GM19324 (cell line): ENCODE measurements around the gene NTHL1.

ENCODE experiments used
- ATAC-seq: cut with Tn5 transposase; IDR thresholded peaks from one replicate; pipeline ENCODE4 v1.9.1; 2021; ENCODE audit warnings: mild to moderate bottlenecking, moderate library complexity; ENCODE audit not compliant: unreplicated experiment, low FRiP score

Gene NTHL1

DNA sequence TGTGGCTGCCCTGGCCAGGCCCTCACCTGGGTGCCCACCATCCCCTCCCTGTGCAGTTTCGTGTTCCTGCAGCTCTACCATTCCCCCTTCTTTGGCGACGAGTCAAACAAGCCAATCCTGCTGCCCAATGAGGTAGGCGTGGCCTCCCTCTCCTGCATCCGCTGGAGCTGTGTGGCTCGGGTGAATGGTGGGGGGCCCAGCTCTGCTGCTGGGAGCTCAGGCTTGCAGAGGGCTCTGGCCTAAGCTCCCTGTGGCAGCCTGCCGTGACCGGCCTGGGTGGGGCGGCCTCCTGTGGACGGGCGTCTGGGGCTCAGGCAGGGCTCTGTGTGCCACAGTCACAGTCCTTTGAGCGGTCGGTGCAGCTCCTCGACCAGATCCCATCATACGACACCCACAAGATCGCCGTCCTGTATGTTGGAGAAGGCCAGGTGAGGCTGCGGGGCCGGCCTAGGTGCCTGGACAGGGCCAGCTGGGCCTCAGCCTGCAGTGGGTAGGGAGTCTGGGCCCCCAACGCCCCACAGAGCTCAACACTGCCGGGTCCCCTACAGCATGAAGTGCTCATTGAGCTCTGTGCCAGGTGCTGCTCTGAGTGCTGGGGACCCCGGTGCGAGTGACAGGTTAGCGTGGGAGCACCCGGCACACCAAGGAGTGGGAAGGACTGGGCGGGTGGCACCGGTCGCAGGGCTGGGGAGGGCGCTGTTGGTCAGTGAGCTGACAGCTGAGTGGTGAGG lies 37.4 kb upstream of the NTHL1 start:
- no peak for ATAC-seq

DNA sequence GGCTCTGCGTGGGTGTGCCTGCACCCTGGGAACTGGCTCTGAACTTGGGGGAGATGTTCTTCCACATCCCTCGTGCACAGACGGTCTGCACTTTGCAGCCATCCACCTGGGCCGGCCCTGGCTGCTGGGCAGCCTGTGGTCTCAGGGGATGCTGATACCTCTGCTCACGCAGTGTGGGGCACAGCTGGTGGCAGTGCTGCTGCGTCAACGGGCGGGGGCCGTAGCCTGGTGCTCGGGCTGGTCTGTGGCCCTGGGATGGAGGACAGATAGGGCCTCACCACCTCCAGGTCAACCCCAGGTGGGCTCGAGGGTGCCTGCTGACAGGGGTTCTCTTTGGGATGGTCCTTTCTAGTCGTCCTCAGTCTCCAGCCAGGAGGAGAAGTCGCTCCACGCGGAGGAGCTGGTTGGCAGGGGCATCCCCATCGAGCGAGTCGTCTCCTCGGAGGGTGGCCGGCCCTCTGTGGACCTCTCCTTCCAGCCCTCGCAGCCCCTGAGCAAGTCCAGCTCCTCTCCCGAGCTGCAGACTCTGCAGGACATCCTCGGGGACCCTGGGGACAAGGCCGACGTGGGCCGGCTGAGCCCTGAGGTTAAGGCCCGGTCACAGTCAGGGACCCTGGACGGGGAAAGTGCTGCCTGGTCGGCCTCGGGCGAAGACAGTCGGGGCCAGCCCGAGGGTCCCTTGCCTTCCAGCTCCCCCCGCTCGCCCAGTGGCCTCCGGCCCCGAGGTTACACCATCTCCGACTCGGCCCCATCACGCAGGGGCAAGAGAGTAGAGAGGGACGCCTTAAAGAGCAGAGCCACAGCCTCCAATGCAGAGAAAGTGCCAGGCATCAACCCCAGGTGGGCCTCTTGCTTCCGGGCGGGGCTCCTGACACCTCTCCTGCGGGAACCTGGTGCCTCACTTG lies 36.5 kb upstream of the NTHL1 start:
- no peak for ATAC-seq

DNA sequence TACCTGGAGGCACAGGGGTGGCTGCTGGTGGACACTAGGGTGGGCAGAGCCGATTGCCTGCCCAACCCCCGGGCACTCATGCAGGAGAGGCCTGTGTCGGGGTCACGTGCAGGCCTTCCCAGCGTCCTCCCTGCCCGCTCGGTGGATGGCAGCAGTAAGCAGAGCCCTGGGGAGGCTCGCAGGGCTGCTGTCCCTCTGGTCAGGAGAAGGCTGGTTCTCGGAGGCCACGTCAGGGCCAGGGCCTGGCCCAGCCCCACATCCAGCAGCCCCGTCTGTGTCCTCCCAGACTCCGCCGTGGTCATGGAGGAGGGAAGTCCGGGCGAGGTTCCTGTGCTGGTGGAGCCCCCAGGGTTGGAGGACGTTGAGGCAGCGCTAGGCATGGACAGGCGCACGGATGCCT lies 35.8 kb upstream of the NTHL1 start:
- ATAC-seq: no peak

DNA sequence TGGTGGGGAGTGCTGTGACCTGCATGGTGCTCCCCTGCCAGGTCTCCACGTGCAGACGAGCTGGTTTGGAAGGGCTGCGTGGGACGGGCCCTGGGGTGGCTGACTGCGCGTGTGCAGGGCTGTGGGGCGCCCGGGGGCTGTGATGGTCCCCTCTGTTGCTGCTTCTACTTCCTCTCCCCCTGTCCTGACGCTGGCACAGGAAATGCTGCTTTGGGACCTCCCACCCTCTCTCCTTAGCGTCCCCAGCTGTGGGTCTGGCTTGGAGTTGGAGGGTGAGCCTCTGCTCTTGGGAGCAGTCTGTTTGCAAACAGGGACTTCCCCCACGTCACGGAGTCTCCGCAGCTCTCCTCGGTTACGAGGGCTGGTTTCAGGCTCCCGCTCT lies 35.3 kb upstream of the NTHL1 start:
- ATAC-seq: no peak

DNA sequence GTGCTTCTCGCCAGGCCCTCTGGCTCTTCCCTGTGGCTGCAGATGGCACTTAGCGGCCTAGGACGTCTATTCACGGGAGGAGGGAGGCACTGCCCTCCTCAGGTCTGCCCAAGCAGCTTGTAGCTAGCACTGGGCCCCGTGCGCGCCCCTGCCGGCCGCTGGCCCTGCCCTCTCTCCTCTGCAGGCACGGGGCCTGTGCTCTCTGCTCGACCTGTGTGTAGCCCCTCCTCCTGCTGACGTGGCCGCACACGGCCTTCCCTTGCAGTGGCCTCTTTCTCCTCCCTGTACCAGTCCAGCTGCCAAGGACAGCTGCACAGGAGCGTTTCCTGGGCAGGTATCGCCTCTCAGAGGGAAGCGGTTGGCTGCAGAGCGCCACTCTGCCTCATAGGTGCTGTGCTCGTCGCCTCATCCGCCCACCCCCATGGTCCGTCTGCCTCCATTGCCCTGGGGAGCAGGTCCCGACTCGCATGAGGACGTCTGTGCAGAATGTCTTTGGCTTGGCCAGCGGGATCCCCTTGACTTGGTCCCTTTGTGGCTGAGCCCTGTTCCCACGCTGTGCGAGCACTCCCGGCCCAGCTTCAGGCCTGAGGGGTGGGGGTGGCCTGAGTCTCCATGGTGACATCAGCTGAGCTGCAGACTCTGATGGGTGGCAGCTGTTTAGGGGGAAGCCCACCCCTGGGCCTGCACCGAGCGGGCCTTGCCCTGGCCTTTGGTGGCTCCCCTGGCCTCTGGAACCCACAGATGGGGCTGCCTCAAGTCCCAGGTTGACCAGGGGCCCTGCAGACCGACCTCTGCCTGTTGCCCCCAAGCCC lies 34.7 kb upstream of the NTHL1 start:
- no peak for ATAC-seq

DNA sequence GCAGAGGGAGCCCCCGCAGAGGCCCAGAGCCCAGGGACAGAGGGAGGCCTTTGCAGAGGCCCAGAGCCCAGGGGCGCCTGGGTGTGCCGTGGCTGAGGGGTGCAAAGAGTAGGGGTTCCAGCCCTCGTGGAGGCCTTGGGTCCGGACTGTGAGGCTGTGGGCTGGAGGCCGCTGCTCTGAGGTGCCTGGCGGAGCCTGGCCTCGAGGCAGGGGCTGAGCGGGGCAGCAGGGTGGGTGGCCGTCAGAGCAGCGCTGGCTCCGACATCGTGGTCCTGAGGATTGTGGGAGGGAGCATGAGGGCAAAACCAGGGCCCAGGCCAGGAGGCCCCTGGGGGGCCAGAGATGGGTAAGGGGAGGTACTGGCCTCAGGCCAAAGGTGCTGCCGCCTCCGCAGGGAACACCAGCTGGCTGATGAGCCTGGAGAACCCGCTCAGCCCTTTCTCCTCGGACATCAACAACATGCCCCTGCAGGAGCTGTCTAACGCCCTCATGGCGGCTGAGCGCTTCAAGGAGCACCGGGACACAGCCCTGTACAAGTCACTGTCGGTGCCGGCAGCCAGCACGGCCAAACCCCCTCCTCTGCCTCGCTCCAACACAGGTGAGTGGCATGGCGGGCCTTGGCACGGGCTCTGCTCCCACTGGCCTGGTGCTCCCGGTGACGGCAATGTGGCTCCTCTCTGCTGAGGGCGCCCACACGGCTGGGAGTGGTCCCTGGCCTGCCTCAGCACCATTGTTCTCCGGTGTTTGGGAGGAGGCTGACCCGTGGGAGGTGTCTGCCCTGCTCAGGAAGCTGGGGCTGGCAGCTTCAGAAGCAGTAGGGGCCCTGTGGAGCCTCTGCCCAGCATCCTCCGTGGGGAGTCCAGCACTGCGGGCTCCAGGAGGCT lies 33.8 kb upstream of the NTHL1 start:
- ATAC-seq: no peak

DNA sequence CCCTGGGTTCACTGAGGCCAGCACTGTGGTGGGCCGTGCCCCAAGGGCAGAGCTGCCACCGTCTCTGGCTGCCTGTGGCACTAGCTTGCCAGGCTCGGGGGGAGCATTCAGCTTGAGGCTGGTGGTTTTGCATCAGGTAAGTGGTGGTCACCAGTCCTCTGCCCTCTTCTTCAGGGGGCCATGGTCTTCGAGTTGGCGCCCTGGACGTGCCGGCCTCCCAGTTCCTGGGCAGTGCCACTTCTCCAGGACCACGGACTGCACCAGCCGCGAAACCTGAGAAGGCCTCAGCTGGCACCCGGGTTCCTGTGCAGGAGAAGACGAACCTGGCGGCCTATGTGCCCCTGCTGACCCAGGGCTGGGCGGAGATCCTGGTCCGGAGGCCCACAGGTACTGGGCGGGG lies 32.4 kb upstream of the NTHL1 start:
- ATAC-seq: no peak

DNA sequence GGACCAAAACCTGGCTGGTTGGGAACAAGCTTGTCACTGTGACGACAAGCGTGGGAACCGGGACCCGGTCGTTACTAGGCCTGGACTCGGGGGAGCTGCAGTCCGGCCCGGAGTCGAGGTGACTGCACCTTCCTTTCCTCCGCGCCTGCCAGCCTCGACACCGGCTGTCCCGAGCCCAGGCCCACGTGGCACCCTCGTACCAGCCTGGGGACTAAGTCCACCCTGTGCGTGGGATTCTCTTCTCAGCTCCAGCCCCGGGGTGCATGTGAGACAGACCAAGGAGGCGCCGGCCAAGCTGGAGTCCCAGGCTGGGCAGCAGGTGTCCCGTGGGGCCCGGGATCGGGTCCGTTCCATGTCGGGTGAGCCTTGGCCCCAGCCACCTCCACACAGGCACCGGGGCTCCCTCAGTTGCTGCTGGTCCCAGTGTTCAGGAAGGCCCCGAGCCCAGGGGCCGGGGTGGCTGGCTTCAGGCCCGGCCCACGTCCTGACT lies 31.7 kb upstream of the NTHL1 start:
- no peak for ATAC-seq

DNA sequence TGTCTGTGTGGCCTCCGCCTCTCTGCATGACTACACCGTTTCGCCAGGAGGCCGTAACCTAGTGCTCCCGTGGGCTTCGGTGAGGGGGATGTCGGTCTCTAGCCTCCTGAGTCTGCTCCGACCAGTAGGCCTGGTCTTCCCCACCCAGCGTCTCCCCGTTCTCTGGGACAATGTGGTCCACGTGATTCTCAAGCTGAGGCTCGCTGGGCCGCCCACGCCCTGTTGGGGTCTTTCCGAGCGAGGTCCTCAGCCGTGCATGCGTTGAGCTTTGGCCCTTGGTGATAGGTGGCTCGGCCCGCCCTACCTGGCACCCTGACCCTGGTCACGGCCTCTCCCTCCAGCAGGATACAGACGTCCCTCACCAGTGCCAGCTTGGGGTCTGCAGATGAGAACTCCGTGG lies 31.1 kb upstream of the NTHL1 start:
- ATAC-seq: no peak

DNA sequence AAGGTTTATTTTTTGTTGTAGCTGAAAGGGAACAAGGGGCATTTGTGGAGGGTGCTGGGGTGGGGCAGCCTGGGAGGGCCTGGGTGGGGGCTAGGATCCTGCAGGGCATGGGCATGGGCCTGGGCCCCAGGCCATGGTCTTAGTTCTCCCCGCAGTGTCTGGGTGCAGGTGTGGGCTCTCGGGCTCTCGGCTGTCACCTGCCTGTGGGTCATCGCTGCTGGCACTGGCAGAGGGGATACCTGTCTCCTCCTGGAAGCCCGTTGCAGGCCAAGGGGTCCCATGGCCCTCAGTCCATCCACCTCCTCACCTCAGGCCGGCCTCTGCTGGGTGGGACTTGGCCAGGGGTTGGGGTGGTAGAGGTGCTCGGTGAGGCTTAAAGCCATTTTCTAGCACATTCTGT lies 30.5 kb upstream of the NTHL1 start:
- no peak for ATAC-seq

DNA sequence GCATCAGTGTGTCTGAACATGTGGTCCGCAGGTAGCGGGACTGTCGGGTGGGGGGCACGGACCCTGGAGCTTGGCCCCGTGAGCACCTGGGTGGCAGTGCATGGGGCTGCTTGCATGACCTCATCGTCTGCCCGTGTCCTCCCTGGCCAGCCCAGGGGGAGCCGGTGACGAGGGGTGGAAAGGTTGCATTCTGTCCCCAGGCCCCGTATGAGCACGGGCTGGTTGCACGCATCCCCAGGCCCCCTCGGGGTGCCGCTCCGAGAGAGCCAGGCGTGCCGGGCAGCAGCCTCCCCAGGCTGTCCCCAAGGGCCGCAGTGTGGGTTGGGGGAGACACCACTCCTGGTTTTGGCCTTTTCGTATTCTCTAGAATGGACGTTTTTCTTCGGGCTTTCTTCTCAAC lies 30.1 kb upstream of the NTHL1 start:
- ATAC-seq: no peak

DNA sequence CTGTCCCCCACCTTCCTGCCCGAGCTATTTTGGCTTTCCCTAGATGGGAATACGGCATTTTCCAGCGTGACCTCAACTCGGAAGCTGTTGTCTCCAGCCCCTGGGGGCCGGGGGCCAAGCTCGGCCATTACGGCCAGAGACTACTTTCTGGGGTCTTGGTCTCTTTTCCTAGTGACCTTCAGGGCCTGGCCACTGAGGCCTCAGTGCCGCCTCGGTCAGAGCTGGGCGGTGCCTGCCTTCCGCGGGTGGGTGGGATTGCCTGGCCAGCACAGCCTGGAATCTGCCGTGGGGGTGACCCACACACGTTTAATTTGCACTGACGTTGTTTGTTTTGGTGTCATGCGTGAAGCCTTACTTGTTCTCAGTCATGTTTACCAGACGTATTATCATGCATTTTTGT lies 29.4 kb upstream of the NTHL1 start:
- ATAC-seq: no peak

DNA sequence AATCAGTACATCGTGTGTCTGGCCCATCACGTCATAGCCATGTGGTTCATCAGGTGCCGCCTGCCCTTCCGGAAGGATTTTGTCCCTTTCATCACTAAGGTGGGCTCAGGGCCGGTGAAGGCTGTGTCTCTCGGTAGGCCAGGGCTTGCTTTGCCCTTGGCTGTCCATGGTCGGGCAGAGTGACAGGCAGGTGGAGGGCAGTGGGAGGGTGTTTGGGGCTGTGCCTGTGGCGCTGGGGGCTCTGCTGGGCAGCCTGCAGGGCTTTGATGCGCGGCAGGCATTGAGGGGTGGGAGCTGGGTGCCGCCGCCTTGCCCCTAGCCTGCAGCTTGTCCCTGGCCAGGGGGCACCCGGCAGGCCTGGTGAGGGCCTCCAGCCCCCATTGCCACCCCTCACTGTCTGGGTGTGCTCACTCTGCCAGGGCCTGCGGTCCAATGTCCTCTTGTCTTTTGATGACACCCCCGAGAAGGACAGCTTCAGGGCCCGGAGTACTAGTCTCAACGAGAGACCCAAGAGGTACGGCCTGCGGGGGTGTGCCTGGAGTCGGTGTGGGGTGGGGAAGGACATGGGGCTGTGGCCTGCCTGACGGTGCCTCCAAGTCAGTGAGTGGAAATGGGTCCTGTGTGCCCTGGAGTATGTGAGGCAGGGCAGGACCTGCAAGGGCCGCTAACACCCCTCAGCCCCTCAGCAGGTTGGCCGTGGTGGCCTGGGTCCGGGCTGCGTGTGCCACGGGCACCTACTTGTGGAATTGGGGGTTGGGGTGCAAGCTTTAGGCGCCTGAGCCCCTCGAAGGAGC lies 28.6 kb upstream of the NTHL1 start:
- no peak for ATAC-seq

DNA sequence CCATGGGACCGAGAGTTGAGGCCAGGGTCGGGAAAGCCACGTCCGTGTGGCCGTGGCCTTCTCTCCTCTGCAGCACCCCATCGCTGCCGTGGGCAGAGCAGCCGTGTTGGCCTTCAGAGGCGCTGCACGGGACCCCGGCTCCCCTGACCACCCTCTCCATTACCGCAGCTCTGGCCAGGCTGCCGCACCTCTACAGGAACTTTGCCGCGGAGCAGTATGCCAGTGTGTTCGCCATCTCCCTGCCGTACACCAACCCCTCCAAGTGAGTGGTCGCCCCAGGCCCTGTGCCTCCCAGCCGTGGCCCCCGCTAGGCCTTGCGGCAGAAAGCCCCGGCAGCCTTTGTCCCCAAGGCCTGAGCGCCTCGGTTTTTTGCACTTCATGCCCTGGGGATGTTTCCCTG lies 28.0 kb upstream of the NTHL1 start:
- no peak for ATAC-seq

DNA sequence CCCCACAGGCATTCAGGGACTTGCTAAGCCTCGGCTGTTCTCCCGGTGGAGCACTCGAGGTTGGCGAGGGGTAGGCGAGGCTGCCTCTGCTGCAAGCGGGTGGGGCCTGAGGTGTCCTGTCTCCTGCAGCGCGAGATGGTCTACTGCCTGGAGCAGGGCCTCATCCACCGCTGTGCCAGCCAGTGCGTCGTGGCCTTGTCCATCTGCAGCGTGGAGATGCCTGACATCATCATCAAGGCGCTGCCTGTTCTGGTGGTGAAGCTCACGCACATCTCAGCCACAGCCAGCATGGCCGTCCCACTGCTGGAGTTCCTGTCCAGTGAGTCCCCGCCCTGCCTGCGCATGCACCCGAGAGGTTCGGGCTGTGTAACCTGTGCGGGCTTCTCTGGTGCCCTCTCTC lies 26.4 kb upstream of the NTHL1 start:
- ATAC-seq: no peak

DNA sequence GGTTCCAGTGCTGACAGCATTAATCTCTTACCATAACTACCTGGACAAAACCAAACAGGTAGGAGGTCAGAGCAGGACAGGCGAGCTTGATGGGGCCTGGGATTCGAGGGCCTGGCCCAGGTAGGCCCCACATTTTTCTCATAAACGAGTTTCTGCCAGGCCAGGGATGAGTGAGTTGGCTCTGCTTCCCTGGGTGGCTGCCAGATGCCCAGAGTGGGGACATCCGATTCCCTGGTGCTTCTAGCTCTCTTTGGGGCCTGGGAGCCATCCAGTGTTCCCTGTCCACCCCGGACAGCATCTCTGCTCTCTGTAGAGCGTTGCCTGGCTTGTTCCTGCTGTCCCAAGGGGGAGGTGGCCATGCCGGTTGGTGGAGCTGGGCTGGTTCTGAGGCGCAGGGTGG lies 25.3 kb upstream of the NTHL1 start:
- ATAC-seq: no peak

DNA sequence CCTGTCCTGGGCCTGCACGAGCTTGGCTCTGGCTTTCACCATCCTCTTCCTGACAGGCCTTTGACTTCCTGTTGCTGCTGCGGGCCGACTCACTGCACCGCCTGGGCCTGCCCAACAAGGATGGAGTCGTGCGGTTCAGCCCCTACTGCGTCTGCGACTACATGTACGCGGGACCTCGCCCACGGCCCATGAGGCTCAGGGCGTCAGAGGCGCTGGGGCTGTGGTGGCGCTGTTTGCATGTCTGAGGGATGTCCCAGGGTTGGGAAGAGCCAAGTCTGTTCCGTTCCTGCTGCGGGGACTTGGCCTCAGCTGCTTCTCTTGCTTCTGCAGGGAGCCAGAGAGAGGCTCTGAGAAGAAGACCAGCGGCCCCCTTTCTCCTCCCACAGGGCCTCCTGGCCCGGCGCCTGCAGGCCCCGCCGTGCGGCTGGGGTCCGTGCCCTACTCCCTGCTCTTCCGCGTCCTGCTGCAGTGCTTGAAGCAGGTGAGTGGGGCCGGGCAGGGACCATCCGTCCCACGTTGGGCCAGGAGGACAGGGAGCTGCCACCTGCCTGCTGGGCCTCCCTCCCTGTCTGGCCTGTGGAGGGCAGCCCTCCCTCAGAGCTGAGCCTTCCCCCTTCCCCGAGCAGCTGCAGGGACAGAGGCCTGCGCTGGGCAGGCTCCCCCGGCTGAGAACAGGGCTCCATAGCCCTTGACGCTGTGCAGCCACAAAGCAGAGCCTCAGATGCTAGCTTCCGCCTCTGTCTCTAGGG lies 24.0 kb upstream of the NTHL1 start:
- no peak for ATAC-seq

DNA sequence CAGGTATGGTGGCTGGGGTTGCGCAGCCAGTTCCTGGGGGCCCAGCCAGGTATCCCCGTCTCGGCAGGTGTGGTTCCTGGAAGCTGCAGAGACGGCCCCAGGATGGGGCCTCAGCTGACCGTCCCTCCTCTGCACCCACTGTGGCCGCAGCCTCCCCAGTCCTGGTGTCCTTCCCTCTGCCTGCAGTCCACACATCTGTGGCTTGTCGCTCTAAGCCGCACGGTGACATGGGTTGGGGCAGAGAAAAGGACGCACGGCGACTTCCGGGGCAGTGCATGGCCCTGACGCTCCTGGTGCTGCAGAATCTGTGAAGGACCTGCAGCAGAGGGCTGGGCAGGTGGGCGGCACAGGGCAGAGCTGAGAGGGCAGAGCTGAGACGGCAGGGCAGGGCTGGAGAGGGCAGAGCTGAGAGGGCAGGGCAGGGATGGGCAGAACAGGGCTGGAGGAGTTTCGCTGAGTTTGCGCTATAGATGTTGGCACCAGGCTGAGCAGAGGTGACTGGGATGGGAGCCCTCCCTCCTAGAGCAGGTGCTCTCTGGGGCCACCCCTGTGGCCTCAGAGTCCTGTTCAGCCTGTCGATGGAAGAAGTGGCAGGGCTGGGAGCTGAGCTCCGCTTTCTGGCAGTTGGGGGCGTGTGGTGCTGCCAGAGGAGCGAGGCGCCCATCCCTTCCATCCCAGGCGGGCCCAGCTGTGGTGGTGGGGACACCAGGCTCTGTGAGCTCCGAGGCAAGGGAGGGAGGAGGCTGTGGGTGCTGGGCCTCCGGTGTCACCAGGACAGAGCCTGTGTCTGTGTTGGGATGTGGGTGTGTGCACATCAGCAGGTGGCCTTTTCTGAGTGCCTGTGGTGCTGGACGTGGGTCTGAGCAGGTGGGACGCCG lies 23.2 kb upstream of the NTHL1 start:
- no peak for ATAC-seq
